AML-193 (cell line): ENCODE measurements around the gene USP46.

Experiments used
- DNase-seq, 2 experiments: peaks; one replicate each; lab custom pipeline; 2025; lab: John Stamatoyannopoulos, UW

Gene USP46, protein sequence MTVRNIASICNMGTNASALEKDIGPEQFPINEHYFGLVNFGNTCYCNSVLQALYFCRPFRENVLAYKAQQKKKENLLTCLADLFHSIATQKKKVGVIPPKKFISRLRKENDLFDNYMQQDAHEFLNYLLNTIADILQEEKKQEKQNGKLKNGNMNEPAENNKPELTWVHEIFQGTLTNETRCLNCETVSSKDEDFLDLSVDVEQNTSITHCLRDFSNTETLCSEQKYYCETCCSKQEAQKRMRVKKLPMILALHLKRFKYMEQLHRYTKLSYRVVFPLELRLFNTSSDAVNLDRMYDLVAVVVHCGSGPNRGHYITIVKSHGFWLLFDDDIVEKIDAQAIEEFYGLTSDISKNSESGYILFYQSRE

GRCh38 chr4:52659001-52659721 is at the start of gene USP46:
TSS of gene USP46 (minus strand) at chr4:52659301. CDS start at chr4:52659150, 151 bp downstream.
- DNase-seq, result peak; percentile 15 to 23

GRCh38 chr4:52704661-52705060 is 45.6 kb upstream of the USP46 start:
- DNase-seq, result no peak

DNA sequence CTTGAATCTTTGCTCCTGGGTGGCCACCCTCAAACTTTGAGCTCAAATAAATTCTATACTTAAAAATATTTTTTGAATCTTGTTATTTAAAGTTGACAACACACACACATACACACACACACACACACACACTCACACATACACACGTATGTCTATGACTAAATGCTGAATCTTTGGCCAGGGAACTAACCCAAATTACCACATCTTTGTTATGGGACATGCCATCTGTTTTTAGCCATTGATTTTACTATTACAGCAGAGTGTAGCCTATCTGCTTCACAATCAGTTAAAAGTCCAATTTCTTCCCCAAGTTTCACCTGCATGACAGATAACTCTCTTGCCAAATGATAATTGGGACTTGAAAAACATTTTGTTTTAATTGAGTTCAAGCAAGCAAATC is 45.0 kb upstream of the USP46 start:
- no peak for DNase-seq

DNA sequence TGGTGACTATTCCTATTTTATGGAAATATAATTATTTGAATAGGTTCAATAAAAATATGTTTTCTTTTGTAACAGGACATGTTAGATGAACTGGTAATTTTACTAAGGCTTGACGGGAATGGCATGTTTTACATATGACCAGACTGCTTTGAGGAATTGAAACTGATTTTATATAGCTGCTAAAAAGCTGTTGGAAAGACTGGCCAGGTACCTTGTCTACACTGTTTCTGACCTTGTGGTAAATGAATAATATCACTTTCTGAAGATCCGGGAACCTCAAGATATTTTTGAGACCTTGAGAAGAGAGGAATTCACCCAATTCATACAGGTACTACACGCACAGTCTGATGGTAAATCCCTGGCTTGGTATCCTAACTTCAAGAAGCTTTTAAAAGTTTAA is 42.1 kb upstream of the USP46 start:
- no peak for DNase-seq

DNA sequence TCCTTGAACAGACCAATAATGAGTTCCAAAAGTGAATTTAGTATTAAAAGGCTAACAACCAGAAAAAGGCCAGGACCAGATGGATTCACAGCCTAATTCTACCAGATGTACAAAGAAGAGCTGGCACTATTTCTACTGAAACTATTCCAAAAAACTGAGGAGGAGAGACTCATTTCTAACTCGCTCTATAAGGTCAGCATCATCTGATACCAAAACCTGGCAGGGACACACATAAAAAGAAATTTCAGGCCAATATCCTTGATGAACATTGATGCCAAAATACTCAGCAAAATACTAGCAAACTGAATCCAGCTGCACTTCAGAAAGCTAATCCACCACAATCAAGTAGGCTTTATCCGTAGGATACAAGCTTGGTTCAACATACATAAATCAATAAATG is 35.8 kb upstream of the USP46 start:
- DNase-seq, result no peak

GRCh38 chr4:52693492-52693891 is 34.4 kb upstream of the USP46 start:
- no peak for DNase-seq

GRCh38 chr4:52689096-52689495 is 30.0 kb upstream of the USP46 start:
- no peak for DNase-seq

GRCh38 chr4:52687696-52688095 is 28.6 kb upstream of the USP46 start:
- no peak for DNase-seq

- DNase-seq, result no peak
Observed at GRCh38 chr4:52685316-52685715, 26.2 kb upstream of the USP46 start.

DNA sequence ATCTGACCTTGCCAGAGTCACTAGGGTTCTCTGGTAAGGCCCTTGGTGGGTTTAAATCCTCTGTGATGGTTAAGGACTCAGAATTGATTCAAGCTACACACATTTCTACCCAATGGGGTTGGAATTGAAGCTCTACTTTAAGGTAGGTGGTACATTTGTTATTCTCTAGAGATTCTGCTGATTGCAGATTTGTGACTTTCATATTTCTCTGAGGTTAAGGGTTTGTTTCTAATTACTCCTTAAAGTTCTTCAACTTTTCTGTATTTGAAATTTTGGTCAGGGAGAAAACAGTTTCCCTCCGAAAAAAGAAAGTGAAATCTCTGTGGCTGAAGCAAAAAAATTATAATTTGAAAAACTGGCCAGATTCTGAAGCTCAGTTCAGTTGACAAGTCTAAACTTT is 25.8 kb upstream of the USP46 start:
- no peak for DNase-seq

GRCh38 chr4:52680381-52680780 is 21.3 kb upstream of the USP46 start:
- no peak for DNase-seq

DNA sequence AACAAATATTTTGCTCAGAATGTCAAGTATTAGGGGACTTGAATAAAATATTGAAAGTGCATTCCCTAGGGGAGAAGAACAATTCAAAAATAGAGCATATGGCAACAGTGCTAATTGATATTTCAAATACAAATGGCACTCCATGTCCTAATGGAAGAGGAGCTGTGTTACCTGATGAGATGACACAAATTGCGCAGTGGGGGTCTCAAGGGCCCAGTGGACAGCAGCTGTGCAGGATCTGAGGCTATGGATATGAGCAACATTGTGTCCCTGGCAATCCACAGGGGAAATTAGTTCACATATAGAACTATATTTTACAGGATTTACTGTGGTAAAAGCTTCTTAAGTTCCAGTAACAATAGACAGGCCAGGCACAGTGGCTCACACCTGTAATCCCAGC is 17.4 kb upstream of the USP46 start:
- no peak for DNase-seq

- no peak for DNase-seq
Observed at GRCh38 chr4:52675111-52675510, 16.0 kb upstream of the USP46 start.

- no peak for DNase-seq
Observed at GRCh38 chr4:52670739-52671138, 11.6 kb upstream of the USP46 start.

- DNase-seq, result no peak
Observed at GRCh38 chr4:52670121-52670520, 11.0 kb upstream of the USP46 start.

GRCh38 chr4:52665592-52665991 is 6.5 kb upstream of the USP46 start:
- DNase-seq, result peak in 1 of 2 experiments; percentile 6

DNA sequence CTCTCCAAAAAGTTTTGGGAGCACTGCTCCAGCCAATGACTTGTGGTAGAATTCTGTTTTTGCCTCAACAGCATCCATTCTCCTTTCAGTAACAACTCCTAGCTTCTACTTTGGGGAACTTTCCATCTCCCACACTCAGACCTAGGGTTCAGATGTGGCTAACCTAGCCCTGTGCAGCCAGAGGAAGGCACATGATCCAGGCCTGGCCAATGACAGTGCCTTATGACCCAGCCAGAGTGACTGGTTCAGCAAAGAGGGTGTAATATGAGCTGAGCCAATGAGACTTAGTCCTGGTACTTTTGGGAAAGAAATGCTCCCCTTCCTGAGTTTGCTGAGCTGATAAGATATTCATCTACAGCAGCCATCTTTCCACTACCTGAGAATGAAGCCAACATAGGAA is 5.4 kb upstream of the USP46 start:
- no peak for DNase-seq

DNA sequence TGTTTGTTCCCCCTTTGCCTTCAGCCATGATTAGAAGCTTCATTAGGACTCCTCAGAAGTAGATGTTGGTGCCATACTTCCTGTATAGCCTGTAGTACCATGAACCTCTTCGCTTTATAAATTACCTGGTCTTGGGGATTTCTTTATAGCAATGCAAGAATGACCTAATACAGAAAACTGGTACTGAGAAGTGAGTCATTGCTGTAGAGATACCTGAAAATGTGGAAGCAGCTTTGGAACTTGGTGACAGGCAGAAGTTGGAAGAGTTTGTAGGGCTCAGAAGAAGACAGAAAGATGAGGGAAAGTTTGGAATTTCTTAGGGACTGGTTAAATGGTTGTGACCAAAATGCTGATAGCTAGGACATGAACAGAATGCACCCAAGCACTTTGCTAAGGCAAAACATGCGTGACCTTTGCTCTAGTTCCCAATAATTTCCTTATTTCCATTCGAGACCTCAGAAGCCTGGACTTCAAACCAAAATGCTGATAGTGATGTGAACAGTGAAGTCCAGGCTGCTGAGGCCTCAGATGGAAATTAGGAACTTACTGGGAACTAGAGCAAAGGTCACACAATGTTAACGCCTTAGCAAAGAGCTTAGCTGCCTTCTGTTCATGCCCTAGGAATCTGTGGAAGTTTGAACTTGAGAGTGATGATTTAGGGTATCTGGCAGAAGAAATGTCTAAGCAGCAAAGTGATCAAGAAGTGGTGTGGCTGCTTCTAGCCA is 3.0 kb upstream of the USP46 start:
- DNase-seq, result no peak

- DNase-seq, result no peak
Observed at GRCh38 chr4:52660643-52661042, 1.5 kb upstream of the USP46 start.

DNA sequence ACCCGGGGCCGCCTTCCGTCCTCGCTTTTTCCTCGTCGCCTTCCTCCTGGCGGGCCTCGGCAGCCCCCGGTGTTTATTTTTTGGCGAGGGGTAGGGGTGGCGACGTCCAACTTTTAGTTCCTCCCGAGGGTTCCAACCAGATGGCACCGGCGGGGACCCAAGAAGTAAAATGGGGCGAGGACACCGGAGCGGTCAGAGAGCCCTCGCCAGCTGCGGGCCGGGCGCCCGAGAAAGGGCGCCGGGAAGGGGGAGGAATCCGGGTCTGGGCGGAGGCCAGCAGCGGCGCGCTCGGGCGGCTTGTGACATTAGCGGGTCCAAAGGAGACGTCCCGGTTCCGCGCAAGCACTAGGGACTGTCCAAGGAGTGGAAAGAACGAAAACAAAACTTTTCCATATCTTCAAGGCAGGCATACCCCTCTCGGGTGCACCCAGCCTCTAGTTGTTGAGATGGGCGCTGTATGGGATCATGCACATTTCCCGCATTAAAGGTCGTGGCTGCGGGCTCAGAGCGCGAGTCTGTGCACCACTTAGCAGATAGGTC is 691 bp upstream of the USP46 start:
- DNase-seq, result no peak

DNA sequence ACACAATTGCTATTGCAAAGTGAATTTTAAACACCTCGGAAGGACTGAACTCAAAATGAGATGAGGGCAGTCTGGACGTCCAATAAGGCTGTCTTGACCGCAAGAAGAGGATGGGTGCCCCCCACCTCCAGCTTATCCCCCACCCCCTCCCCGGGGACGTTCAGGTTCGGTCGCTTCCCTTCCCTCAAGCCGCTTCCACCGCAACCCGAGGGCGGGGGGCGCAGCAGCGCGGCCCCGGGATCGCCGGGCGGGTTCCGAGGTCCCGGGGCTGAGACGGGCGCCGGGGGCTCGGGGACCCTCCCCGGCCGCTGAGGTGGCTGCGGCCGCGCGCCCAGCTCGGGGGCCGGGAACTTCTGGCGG is 480 bp downstream of the USP46 start:
- DNase-seq, result no peak

DNA sequence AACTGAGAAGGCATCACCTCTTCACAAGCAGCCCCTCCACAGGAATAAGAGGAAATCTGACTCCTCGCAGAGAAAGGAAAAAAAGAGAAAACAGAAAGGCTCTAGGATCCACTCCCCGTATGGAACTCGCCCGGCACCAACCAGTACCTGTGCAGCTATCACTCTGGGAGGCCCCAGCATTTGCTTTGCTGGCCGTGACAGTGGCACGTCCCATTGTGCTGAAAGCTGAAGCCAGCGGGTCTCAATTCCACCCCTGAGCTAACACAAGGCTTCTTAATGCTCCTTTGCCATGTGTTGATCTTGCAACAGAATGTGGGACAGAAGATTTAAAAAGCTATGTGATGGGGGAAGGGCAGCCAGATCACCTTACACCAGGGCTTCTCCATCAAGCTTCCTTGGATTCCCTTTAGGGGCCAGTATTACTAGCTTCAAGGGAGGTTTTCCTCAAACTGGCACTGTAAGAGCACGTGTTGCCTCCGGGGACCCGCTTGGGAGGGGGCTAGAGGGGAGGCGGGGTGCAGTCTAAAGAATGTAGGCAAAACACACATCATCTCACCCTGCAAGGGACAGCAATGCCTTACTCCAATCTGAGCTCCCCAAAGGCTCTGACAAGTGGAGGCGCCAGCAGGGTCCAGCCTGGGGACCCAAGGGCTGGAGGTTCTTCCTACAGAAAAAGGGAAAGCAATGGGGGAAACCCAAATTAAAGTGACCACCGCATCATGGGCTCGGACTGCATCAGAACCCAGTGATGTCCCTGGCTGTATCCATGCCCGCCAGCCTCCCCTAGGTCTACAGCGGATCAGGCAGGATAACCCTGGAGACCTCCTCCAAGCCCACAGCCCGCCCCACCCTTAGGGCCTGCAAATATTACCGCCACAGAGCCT is 1.2 kb downstream of the USP46 start:
- no peak for DNase-seq
